Kidney glomerular epithelial cell (primary cell): ENCODE data around the gene PCCA.

Experiments
- DNase-seq: peaks from one replicate; lab custom pipeline; 2025; lab: John Stamatoyannopoulos, UW

Gene PCCA

DNA sequence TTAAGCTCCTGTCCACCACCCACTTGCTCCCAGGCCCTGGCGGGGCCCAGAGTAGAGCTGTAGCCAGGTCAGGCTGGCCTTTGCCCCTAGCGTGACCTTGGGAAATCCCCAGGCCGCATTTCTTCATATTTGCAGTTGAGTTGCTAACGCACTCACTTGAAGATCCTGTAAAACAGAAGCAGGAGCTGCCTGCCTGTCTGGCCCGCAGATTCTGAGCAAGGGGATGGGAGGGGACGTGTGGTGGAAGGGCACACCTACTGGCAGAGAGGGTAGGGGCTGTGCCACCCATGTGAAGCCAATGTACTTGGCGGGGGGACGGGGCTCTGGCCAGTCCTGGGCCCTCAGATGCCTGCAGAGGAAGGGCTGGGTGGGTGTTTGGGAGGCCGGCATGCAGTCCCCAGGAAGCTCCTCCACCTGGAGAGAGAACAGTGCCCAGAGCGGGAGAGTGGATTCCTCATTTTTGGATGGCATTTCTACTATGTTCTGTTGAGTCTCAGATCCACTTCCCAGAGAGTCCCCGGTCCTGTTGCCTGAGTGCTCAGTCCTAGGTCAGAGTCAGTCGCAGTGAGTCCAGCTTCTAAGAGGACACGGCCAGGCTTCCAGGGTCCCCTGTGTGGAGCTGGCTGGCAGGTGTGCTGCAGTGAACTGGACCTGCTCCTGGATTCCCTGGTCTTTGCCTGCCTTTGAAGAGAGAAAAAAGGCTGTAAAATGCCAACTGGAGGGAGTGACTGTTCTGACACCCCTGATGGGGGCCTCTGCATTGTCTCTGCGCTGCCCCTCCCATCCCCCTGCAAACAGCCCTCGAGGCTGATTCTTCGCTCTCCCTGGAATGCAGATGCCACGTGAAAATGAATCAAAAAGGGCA lies 436.8 kb downstream of the PCCA start:
- no peak for DNase-seq

DNA sequence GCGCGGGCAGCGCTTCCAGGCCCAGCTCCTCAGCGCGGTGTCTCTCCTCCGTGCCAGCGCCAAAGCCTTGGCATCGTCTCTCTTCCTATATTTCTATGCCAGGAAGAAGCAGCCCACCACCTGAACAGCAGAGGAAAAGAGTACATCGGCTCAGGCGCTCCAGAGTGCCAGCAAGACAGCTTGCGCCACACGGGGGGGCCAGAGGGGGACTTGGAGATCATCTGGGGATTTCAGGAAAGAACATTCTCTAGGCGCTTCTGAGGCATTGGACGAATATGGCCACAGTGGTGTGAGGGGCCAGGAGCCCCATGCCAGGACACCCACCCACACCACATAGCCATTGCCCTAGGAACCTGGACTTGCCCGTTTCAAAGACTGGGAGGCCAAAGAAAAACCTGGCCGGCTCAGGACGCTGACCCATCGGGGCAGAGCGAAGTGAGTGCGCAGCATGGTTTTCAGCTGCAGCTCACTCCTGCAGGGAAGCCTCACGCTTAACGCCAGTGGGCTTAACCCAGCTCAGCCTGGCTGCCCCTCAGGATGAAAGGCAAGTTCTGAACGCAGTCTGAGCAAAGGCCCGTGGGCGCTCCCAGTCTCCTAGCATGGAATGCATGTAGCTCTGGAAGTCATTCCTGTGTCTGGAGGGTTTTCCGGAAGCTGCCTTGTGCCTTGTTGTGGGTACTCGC lies 437.6 kb downstream of the PCCA start:
- DNase-seq = no peak

DNA sequence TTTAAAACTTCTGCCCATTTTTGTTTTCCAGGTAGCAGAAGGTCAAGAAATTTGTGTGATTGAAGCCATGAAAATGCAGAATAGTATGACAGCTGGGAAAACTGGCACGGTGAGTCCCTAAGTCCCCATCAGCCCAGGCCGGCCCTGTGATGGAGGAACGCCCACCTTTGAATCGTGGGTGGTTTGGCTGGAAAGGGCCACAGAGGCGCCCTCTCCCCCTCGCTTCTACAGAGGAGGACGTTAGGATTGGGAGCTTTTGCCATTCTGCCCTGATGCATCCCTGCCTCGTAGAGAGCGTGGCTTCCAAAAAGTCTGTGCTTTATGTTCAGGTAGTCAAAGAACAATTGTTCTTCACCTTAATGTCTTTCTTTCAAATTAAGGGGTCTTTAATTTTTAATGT lies 438.8 kb downstream of the PCCA start:
- DNase-seq = no peak

DNA sequence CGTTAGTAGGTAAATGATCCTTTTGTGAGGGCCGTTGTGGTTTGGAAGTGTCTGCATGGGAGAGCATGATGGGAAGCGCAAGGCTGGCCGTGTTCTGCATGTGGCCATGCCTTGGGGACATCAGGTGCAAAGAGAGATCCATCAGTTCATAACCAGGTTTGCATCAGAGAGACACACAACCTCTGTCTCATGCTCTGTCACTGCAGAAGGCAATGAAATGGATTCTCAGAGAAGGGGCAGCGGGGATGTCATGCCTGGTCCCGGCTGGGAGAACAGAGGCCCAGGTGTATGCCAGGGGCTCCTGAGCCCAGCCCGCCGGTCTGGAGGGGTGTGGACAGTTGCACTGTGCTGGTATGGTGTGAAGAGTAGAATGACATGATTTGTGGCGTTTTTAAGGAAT lies 439.5 kb downstream of the PCCA start:
- no peak for DNase-seq

DNA sequence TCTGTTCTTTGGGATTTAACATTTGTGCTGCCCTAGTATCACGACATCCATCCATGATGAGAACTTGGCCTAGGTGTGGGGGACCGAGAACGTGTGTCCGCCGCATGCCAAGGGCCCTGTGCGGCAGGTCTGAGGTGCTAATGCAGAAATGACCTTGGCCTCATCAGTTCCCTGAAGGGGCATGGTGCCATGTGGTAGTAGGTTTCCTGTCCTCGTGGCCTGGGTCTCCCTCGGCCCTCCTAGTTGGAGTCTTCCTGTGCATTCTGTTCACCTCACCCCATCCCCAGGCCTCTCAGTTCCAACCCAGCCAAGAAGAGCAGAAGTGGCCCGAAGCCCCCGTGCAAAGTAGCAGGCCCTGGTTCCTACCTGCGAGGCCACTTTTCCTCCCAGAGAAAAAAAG lies 439.9 kb downstream of the PCCA start:
- no peak for DNase-seq

DNA sequence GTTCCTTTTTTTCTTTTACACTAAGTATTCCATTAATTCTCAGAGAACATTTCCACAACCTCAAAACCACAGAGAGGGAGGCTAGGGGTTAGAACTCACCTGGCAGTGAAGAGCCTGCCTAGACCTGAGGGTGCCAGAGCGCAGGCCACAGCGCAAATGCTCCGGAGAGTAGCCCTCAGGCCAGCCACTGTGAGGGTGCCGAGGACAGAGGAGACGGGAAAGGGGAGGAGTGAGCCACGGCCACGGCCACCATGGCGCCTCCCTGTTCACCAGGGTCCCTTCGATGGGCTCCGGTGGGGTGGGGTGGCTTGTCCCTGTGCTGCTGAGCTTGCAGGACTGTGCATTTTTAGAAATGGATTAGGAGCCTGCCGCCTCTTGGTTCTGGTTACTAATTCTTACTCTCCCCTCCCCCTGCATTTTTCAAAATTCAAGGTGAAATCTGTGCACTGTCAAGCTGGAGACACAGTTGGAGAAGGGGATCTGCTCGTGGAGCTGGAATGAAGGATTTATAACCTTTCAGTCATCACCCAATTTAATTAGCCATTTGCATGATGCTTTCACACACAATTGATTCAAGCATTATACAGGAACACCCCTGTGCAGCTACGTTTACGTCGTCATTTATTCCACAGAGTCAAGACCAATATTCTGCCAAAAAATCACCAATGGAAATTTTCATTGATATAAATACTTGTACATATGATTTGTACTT lies 440.9 kb downstream of the PCCA start:
- no peak for DNase-seq

DNA sequence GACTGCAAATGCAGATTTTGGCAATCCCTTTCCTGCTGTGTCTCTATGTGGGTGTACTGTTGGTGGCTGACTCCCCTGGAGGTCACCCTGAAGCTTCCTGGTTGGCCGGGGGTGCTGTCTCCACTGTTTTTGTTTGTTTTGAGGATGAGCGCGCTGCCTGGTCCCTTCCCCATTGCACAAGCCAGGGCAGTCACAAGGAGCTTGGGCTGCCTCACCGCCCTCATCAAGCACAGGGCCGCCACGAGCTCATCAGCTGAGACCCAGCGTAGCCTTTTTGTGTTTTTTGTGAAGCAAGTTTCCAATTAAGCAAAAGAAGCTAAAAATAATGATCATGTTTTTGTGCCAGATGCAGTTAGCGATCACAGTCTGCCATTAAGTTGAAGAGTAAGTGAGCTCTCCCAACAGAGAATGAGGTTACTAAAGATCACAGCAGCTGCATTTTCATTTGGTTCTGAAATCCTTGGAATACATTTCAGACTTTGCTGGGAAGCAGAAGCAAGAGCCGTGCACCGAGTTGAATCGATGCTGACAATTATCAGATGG lies 441.8 kb downstream of the PCCA start:
- no peak for DNase-seq

DNA sequence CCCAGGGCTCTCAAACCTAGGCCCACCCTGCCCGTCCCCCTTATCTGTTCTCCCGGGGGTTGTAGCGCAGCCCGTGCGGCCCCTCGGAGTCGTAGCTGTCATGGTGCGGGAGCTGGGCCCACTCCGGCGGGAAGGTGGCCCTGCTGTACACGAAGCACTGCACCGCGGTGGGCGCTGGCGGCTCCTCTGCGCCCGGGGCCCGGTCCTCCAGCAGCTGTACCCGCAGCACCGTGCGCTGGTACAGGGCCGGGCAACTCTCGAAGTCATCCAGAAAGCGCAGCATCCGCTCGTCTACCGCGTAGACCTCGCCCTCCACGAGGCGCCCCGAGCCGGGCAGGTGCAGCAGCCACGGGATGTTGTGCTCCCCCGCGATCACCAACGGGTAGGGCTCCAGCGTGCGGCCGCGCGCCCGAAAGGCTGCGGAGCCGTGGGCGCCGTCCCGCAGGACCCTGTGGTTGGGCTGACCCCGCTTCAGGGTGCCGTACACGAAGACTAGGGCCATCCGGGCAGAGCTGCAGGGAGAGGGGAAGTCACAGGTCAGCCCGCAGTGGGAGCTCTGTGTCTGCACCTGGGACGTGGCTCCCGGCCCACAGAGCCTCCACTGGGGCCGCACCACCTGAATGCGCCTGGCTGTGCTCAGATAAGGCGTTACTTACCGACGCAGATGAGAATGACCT lies 443.3 kb downstream of the PCCA start:
- DNase-seq = no peak

DNA sequence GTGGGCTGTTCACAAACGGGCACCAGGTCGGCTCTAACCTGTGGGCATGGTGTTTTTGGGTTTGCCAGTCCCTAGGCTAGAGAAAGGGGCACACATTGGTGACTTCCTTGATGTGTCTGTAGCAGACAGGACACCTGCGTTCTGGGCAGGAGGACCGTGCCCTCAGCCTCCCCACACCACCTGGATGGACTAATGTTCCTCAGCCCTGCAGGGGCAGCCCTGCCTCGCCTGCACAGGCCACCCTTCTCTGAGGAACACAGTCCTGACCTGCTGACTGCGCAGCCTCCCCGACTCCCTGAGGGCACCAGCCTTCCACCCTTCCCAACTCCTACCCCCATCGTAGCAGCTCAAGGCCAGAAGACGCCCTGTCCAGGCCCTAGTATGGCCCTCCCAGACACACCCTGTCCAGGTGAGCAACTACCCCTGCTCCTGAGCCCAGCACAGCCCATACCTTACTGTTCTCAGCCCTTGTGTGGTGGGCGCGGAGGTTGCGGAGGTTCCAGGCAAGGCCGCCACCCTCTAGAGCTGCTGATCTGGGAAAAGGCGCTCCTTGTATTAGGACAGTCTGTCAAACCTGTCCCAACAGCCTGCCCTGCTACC lies 444.0 kb downstream of the PCCA start:
- no peak for DNase-seq

DNA sequence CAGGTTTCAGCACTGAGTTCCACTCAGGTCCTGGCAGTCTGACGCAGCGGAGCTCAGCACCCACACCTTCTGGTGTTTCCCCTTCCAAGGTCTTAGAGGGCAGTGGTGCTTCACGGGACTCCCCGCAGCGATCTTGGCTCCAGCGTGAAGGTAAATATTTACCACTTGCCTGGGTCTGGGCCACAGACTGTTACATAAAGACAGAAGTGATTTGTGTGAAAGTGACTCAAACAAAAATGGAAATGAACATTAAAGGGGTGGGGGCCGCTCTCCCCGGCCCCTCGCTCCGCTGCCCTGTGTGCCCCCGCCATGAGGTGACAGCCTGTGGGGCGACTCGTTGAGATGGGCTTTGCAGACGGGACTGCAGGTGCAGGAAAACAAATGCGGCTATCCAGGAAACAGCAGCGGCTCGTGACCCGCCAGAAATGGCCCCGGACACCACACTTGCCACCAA lies 444.7 kb downstream of the PCCA start:
- DNase-seq = no peak

DNA sequence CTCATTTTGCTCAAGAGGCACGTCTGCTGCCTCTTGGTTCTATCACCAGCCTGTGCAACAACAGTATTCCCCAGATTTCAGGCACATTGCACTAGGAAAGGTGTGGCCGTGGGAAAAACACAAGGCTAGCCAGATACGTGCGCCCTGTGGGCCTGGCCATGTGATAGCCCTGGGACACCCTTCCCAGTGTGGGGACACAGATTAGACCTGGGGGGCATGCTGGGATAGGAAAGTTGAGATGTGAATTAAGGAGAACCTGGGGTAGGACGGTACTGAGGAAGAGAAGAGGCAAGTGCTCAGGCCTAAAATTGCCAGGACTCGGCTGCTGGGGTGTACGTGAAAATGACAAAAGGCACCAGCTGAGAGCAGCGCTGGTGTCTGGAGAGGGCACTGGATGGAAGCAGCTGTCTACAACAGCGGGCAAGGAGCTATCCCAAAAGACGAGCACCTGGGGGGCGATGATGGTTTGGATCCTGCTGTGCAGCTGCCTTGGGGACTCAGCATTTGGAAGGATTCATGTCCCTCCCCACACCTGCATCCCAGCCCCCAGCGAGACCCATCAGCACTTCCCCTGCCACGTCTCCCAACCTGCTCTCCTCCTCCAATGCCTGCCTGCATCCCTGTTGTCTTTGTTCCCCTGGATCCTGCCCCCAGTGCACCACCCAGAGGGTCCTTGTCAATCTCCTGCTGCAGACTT lies 445.4 kb downstream of the PCCA start:
- no peak for DNase-seq

DNA sequence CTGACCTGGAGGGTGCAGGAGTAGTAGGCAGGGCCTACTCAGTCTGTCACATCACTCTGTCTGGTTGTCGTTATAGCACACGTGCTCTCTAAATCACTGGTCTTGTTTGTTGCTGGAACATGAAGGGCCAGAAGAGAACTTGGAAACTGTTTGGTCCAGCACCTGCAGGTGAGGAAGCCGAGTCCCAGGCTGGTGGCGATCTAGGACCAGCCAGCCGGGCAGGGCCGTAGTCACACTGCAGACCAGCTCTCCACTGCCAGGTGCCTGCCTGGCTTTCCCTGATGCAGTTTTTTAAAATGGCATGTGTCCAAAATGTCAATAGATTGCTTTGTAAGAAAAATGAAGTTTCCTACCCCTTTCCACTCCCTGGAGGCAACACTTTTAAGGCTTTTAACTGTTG lies 446.0 kb downstream of the PCCA start:
- DNase-seq = no peak

DNA sequence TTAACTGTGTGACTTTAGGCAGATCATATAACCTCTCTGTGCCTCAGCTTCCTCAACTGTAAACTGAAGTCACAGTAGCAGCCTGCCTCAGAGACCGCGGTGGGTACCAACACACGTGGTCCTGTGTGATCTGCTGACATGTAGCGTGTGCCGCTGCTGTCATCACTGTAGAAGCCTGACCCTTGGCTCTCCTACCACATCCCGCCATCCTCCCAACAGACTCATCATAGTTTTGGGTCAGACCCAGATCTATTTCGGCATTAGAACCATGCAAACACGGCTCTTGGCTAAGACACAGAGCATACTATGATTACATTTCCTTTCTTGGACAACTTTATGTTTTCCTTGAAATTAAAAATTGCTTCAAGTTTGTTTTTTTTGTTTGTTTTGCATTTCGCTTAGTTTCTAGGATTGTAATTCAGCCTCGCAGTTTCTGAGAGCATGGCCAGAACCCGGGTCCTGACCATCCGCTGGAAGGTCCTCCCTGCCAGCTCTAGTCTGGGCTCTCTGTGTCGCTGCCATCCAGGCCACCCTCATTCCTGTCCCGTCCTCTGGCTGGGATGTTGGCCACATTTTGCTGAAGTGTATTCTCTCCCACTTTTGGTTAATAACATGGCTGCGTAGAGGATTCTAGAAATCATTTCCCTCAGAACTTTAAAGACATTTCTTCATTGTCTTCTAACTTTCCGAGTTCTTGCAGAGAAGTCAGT lies 446.7 kb downstream of the PCCA start:
- no peak for DNase-seq

DNA sequence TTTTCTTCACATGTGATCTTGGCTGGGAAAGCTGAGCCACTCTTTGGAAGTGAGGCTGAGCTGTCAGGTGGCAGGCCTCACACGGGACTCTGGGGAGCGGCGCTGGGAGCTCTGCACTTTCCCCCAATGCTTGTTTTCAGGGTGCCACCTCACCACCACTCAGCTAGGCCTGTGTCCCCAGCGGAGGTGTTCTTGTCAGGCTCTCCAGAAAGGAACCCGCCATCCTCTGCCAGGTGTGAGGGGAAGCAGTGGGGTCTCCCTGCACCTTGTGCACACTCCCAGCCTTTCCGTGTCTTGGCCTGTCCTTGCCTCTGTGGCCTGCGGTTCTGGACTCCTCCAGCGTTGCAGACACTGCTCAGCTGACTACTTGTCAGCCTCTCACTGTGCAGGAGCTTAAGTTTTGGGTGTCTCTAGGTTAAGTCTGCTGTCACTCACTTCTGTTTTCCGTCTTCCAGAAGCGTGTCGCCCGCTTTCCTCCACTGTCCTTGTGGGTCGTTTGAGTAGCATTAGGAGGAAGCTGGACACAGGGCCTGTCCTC lies 447.8 kb downstream of the PCCA start:
- no peak for DNase-seq

DNA sequence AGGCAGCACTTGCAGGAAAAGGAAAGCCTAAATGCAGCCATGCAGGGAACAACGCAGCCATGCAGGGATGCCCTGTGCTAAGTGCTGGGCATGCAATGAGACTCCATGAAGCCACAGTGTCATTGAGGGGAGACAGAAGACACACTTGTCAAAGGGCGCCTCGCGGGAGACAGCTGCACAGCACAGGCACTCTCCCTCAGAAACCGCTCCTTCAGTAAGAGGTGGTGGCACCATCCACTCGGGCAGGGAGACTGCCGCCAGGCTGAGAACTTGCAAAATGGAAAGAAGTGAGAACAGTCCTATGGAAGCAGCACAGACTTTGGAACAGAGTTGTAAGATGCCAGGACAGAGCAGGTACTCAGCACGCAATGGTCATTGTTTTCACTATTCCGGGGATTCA lies 448.6 kb downstream of the PCCA start:
- DNase-seq = no peak

DNA sequence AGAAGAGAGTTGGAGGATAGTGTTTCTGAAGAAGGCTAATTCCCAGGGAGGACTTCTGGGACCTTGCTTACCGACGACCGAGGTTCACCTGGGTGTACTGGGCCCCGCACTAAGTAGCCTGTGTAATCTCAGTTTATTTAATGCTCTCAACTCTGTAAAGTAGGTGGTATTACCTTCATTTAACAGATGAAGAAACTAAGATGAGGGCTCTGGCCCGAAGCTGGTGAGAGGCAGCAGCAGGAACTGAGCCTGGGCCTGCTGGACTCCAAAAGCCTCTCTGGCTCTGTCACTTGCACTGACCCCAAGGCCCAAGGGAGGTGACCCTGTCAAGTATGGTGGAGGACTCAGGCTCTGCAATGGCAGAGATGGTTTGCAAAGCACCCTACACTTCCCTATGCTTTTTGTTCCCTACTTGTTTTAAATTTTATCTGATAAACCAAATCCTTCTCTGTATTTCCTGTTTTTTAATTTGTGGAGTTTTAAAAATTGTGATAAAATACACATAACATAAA lies 449.1 kb downstream of the PCCA start:
- no peak for DNase-seq

DNA sequence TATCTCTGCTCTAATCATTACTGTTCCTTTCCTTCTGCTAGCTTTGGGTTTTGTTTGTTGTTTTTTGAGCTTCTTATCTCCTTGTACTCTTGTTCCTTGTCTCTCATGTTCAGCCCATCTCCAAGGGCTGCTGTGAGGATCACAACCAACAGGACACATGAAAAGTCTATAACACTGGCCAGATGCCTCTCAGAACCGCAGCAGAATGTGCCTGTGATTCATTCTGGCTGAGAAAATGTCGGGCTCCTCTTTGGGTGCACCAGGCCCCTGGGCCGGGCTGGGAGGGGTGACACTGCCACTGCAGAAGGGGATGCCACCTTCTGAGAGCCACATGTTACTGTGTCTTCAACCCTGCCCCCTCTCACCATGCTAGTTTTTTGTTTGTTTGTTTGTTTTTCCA lies 451.7 kb downstream of the PCCA start:
- DNase-seq = no peak

DNA sequence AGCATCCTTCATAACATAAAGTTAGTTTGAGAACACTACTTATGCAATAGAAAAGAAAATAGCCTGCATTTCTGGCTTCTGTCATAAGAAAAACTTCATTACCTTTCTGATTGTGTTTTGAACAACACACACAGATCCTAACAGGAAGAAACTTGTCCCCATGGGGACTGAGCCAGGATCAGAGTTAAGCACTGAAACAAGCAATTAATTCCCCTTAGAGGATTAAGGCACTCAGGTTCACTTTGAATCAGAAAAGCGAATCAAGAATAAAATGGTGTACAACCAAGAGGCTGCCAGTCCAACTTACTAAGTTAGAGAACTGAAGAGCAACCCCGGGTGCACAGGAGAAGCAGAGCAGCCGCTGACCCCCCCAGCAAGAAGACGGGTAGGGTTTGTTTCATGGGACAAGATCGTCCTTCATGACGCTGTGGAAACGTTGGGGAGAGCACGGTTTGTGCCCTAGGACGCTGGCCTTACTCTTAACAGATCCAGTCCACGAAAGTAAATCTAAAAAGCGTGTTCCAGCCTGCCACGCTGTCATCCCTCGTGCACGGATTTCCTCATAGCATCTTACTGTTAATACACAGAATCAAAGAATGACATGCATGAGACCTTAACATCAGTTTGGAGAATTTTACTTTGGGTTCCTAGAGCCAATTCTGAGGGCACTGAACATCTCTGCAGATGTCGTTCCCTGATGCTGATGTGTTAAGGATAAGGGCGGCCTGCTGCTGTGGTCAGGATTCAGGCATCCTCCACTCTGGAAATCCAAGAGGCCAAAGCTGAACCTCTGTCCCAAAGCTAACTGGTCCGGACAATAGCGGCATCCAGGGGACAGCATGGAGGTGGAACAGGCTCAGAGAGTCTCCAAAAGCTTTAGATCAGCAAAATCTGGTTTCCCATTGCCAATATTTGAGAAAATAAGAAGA lies 453.3 kb downstream of the PCCA start:
- no peak for DNase-seq

DNA sequence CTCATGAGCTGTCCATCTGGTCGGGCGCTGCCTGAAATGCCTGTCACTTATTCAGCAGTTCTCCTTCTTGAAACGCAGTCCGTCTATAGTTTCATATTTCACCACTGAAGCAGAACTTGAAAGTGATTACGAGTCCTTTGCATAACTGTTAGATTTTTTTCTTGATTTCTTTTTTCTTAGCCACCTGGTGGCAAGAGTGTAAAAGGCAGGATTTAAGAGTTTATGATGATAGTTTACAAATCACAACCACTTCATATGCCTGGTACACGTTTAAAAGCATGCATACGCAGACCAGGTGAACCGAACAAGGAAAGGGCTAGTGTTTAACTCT lies 453.9 kb downstream of the PCCA start:
- peak; percentile 28 for DNase-seq
